Body of pancreas (tissue), 4 donors: Measurements from ENCODE around the gene ZNF93. TPM values are rescaled to one million over a fixed set of nuclear protein-coding genes. Genes with fewer than 3 reads are reported as not detected.
"Not testable (repeated sequence)": the region's sequence is repeated elsewhere in the genome, so short reads cannot be mapped to it uniquely, and the experiment has no call there.

Source experiments
- ATAC-seq: fragments of 150-250 bp; one replicate; pipeline ENCODE4 v1.9.1; 2016
- DNase-seq, 4 donors: peaks; one replicate each; pipeline ENCODE4 v3.0.0-alpha.2; 2019
- H3K27ac ChIP-seq, 4 donors: fragments of 200-600 bp; sonication (generic); 1 replicate in 3 of 4; 2 replicates in 1 of 4; pipeline versions ENCODE4 v1.5.1 to v1.6.1; 2016 to 2019; ENCODE audit warnings: mild to moderate bottlenecking in 1 of 4, mixed read lengths in 1 of 4, moderate library complexity in 1 of 4
- H3K27me3 ChIP-seq, 2 donors: fragments of 200-600 bp; sonication (generic); one replicate each; pipeline ENCODE4 v1.6.0; 2016; ENCODE audit warnings: mild to moderate bottlenecking in 1 of 2
- H3K36me3 ChIP-seq, 2 donors: fragments of 200-600 bp; sonication (generic); replicated peaks in 1 of 2; 2 replicates each; pipeline ENCODE4 v1.5.1; 2016; ENCODE audit warnings: low read depth in 2 of 2; ENCODE audit not compliant: insufficient read depth in 1 of 2
- H3K4me1 ChIP-seq: fragments of 200-600 bp; sonication (generic); one replicate; pipeline ENCODE4 v1.6.0; 2016
- H3K4me3 ChIP-seq, 2 donors: fragments of 200-600 bp; sonication (generic); 1 replicate in 1 of 2; 2 replicates in 1 of 2; pipeline ENCODE4 v1.5.1; 2016 to 2019
- H3K9me3 ChIP-seq, 3 donors: fragments of 200-600 bp; sonication (generic); 1 replicate in 2 of 3; 2 replicates in 1 of 3; pipeline ENCODE4 v1.5.1; 2016
- POLR2A ChIP-seq, 3 donors: fragments of 450-650 bp; IDR thresholded peaks; one replicate each; pipeline ENCODE4 v1.6.1; 2016; ENCODE audit warnings: antibody characterized with exemption in 3 of 3, mild to moderate bottlenecking in 2 of 3
- WGBS, 2 donors: methylation state at CpG; one replicate each; pipeline ENCODE4 v1.1.5; 2017; 5-methylcytosine and 5-hydroxymethylcytosine counted together
- intact Hi-C: fragments of 100-400 bp; cut with DNase I; formaldehyde crosslinking; loops from one replicate; pipeline ENCODE4 v1.15.1; 2023
- total RNA-seq, 2 donors: library from RNA; depleted of rRNA; stranded (reverse); fragments of >200 nt; gene quantifications; one replicate each; pipeline ENCODE4 v1.1.0, GENCODE V29; 2016
- TF ChIP-seq, protein P1 (sequence below), 7 experiments: fragments of 450-650 bp in 4 of 7; fragments of 200-600 bp in 3 of 7; sonication (generic) in 3 of 7; IDR thresholded peaks; one replicate each; pipeline ENCODE4 v1.5.1; 2016 to 2019; ENCODE audit warnings: antibody characterized with exemption in 7 of 7

Gene ZNF93
- total RNA-seq, 2 donors from 2014 or later, result 2.3 to 5.4 TPM

DNA sequence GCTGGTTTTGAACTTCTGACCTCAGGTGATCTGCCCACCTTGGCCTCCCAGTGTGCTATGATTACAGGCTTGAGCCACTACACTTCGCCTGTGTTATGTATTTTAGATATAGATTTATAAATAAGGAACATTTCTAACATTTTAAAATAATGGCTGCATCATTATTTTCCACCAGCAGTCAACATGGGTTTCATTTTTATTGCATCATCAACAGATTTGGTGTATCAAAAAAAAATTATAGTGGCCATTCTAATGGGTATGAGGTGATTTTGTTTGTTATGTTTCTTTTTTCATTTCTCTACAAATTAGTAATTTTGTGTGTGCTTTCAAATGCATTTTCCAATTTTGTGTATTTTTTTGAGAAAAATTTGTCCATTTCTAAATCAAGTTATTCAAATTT lies 16.2 kb upstream of the ZNF93 start:
- TF ChIP-seq, protein P1, sequence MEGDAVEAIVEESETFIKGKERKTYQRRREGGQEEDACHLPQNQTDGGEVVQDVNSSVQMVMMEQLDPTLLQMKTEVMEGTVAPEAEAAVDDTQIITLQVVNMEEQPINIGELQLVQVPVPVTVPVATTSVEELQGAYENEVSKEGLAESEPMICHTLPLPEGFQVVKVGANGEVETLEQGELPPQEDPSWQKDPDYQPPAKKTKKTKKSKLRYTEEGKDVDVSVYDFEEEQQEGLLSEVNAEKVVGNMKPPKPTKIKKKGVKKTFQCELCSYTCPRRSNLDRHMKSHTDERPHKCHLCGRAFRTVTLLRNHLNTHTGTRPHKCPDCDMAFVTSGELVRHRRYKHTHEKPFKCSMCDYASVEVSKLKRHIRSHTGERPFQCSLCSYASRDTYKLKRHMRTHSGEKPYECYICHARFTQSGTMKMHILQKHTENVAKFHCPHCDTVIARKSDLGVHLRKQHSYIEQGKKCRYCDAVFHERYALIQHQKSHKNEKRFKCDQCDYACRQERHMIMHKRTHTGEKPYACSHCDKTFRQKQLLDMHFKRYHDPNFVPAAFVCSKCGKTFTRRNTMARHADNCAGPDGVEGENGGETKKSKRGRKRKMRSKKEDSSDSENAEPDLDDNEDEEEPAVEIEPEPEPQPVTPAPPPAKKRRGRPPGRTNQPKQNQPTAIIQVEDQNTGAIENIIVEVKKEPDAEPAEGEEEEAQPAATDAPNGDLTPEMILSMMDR (IDR thresholded peaks at IDR 0.05), result no peak
- TF ChIP-seq POLR2A (IDR thresholded peaks at IDR 0.05), result no peak
- intact Hi-C loops, result no loop called here
- Histone ChIP-seq H3K9me3 (peaks cover 0 to 3% (median 0%) of the 10 kb centered on the region in 3 donors), H3K27ac (no peak overlapping the region), H3K36me3 (peaks cover 0 to 2% of the 10 kb centered on the region in 2 donors), H3K4me1 (no peaks in the 10 kb centered on the region), H3K4me3 (no peak overlapping the region), H3K27me3 (no peaks in the 10 kb centered on the region)
- no peak for DNase-seq
- no peak for ATAC-seq
- 88 to 94% methylated on average over 1 of the region's 1 CpG for WGBS, 2 donors

- H3K27ac ChIP-seq, H3K36me3 ChIP-seq, H3K27me3 ChIP-seq, ATAC-seq, H3K4me1 ChIP-seq, intact Hi-C loops, H3K4me3 ChIP-seq, DNase-seq: not testable (repeated sequence)
- 97% methylated on average over 3 of the region's 3 CpGs for WGBS, 2 donors
- peaks cover 0 to 38% (median 0%) of the 10 kb centered on the region in 3 donors for H3K9me3 ChIP-seq
Measured at GRCh38 chr19:19892055-19892941, 8.4 kb upstream of the ZNF93 start.

DNA sequence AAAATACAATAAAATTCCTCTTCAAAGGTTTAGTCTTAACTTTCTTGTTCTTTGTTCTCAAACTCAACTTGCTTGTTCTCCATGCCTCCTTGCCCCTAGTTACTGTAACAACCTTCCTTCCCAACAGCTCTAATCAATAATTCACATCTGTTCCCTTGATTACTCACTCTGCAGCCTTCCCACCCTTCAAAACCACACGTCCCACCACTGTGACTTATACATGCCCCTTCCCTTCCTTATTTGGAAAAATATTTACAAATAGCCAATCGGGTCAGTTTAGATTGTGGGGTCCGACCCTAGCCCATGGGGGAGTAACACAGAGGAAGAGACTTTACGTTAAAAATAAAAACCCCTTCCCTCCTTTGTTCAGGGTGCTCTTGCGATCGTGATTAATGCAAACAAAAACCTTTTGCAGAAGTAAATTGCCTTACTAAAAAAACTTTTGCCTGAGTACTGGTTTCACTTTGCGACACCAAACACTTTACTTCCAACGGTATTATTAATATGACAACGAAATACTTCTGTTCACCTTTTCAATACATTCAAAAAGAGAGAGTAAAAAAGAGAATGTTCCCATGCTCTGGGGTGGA lies 512 bp upstream of the ZNF93 start:
- ATAC-seq, result peak; percentile 19
- TF ChIP-seq POLR2A (IDR thresholded peaks at IDR 0.05), result no peak
- TF ChIP-seq, protein P1 (IDR thresholded peaks at IDR 0.05), result no peak
- DNase-seq, result peak in 1 of 4 donors; percentile 6
- Histone ChIP-seq H3K4me1 (peaks cover 3% of the 10 kb centered on the region), H3K36me3 (no peaks in the 10 kb centered on the region), H3K27ac (peak overlapping the region; percentile 66 to 92 (median 88)), H3K9me3 (peaks cover 0 to 6% (median 0%) of the 10 kb centered on the region in 3 donors), H3K4me3 (peak overlapping the region in 1 of 2 donors; percentile 13), H3K27me3 (no peaks in the 10 kb centered on the region)
- intact Hi-C loops, result no loop called here
- WGBS, 2 donors, result 0% methylated on average over 9 of the region's 9 CpGs

DNA sequence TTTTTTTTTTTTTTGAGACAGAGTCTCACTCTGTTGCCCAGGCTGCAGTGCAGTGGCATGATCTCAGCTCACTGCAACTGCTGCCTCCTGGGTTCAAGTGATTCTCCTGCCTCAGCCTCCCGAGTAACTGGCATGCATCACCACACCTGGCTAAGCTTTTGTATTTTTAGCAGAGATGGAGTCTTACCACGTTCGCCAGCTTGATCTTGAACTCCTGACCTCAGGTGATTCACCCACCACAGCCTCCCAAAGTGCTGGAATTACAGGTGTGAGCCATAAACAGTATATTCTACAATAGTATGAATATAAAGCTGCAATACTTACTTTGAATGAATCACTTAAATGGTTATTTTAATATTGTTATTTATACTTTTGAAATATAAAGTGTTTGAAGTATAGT lies 6.8 kb downstream of the ZNF93 start:
- DNase-seq, H3K4me1 ChIP-seq, H3K27me3 ChIP-seq, intact Hi-C loops, ATAC-seq, H3K36me3 ChIP-seq, H3K9me3 ChIP-seq, H3K4me3 ChIP-seq, H3K27ac ChIP-seq: not testable (repeated sequence)
- 59 to 75% methylated on average over 3 of the region's 3 CpGs for WGBS, 2 donors

DNA sequence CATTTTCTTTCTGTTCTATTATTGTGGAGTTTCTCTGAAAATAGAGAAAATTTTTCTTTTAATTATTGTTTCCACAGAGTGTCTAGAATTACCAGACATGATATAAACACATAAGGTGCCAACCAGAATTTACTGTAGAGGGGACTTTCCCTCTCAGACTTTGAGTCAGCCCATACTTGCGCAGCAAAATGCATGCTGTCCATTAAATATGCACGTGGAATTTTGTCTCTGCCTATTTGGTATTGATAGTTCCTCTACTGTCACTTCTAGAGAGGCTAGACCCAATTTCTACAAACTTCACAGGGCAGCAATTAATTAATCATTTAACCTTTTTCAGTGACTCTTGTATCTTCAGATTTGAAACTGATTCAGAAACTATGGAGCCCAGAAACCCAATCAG lies 8.9 kb downstream of the ZNF93 start:
- WGBS, 2 donors, result 88 to 89% methylated on average over 2 of the region's 2 CpGs
- ATAC-seq (no peak), DNase-seq (no peak)
- Histone ChIP-seq H3K9me3 (no peaks in the 10 kb centered on the region), H3K4me3 (no peak overlapping the region), H3K27ac (no peak overlapping the region), H3K4me1 (no peaks in the 10 kb centered on the region), H3K36me3 (no peaks in the 10 kb centered on the region), H3K27me3 (no peaks in the 10 kb centered on the region)
- intact Hi-C loops, result no loop called here
- TF ChIP-seq, protein P1 (IDR thresholded peaks at IDR 0.05), result no peak
- TF ChIP-seq POLR2A (IDR thresholded peaks at IDR 0.05), result no peak
